Measurements from ENCODE around the gene ZNF627. TPM values are rescaled to one million over a fixed set of nuclear protein-coding genes. Genes with fewer than 3 reads are reported as not detected.
"Not testable (repeated sequence)": the region's sequence is repeated elsewhere in the genome, so short reads cannot be mapped to it uniquely, and the experiment has no call there.

The ZNF627 gene
- total RNA-seq, 1 donor from 2014 or later = 20.5 TPM

- no peak for DNase-seq (ENCODE audit: low read depth, low spot score)
Observed at GRCh38 chr19:11624069-11624463, 26.8 kb downstream of the ZNF627 start.

DNA sequence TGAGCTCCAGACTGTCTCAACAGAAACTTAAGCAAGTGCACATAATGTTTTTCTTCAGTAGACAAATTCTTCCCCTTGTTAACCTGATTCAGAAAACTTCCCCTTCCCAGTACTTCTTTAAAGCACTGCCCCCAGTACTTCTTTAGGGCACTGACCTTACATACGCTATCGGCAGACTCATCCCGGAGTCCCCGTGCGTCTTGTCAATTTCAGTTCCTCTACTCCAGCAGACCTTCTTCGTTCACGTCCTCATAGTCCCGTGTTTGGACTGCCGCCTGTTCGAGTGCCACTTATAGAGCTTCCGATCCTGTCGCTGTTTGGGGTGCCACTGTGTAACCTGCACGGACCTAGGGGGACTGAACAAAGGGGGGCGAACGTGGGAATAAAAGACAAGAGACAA is 29.0 kb downstream of the ZNF627 start:
- DNase-seq (ENCODE audit: low read depth, low spot score) = no peak

DNA sequence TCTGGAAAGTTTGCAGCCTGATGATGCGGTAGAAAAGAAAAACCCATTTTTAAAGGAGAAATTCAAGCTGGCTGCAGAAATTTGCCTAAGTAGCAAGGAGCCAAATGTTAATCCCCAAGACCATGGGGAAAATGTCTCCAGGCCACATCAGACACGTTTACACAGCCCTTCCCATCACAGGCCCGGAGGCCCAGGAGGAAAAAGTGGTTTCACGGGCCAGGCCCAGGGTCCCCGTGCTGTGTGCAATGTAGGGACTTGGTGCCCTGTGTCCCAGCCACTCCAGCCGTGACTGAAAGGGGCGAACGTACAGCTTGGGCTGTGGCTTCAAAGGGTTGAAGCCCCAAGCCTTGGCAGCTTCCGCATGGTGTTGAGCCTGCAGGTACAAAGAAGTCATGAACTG is 35.9 kb downstream of the ZNF627 start:
- DNase-seq (ENCODE audit: low read depth, low spot score) = no peak

DNA sequence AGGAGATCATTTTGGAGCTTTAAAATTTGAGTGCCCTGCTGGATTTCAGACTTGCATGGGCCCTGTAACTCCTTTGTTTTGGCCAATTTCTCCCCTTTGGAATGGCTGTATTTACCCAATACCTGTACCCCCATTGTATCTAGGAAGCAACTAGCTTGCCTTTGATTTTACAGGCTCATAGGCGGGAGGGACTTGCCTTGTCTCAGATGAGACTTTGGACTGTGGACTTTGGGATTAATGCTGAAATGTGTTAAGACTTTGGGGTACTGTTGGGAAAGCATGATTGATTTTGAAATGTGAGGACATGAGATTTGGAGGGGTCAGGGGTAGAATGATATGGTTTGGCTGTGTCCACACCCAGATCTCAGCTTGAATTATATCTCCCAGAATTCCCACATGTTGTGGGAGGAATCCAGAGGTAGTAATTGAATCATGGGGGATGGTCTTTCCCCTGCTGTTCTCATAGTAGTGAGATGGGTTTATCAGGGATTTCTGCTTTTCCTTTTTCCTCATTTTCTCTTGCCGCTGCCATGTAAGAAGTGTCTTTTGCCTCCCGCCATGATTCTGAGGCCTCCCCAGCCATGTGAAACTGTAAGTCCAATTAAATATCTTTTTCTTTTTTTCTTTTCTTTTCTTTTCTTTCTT is 36.9 kb downstream of the ZNF627 start:
- DNase-seq (ENCODE audit: low read depth, low spot score) = not testable (repeated sequence)

- DNase-seq (ENCODE audit: low read depth, low spot score) = no peak
Observed at GRCh38 chr19:11639245-11639601, 41.9 kb downstream of the ZNF627 start.

DNA sequence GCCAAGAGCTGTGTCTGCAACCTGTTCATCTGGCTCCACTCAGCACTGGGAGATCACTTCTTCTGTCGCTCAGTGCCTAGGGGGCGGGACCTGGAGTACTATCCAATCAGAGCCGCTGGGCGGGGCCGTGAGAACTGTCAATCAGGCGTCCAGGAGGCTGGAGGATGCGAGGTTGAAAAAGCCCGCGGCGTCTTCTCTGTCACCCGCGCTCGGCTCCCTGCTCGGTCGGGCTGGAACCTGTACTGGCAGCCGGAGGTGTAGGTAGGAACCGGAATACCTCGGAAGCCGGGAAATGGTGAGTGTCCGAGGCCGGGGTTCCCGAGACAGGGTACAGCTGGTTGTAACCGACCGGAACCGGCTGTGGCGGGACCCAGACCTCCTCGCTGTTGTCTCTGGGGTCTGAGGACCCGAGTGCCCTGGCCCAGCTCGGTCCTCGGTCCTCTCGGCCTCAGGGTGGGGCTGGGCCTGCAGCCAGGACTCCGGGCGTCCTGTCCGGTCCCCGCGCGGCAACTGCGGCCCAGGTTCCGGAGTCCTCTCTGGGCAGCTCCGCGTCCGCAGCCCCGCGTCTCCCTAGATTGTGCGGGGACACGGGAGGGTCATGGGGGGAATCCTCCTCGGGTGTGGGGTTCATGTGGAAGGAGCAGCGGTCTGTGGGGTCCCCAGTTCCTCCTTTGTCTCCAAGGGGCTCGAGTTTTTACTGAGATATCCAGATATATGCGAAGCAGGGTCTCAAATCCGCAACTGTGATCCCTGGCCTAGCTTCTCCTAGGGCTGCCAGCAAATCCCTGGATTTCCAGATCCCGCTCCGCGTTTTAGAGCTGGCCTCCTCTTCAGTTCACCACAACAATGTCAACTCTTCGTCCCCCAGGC is 42.6 kb downstream of the ZNF627 start:
- peak; percentile 64 for DNase-seq (ENCODE audit: low read depth, low spot score)

GRCh38 chr19:11641244-11641643 is 44.0 kb downstream of the ZNF627 start:
- no peak for DNase-seq (ENCODE audit: low read depth, low spot score)

GRCh38 chr19:11642902-11643301 is 45.6 kb downstream of the ZNF627 start:
- DNase-seq (ENCODE audit: low read depth, low spot score) = no peak

- DNase-seq (ENCODE audit: low read depth, low spot score) = no peak
Observed at GRCh38 chr19:11649941-11650340, 52.7 kb downstream of the ZNF627 start.

- no peak for DNase-seq (ENCODE audit: low read depth, low spot score)
Observed at GRCh38 chr19:11651062-11651461, 53.8 kb downstream of the ZNF627 start.

- no peak for DNase-seq (ENCODE audit: low read depth, low spot score)
Observed at GRCh38 chr19:11652056-11652455, 54.8 kb downstream of the ZNF627 start.

DNA sequence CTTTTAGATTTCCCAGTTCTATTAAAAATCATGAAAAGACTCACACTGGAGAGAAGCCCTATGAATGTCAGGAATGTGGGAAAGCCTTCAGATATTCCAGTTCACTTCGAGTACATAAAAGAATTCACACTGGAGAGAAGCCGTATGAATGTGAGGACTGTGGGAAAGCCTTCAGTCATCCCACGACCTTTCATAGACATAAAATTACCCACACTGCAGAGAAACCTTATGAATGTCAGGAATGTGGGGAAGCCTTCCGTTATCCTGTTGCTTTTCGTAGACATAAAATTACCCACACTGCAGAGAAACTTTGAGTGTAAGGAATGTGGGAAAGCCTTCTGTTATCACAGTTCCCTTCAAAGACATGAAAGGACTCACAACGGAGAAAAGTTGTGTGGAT is 55.2 kb downstream of the ZNF627 start:
- DNase-seq (ENCODE audit: low read depth, low spot score) = no peak

GRCh38 chr19:11656535-11656934 is 59.3 kb downstream of the ZNF627 start:
- no peak for DNase-seq (ENCODE audit: low read depth, low spot score)

DNA sequence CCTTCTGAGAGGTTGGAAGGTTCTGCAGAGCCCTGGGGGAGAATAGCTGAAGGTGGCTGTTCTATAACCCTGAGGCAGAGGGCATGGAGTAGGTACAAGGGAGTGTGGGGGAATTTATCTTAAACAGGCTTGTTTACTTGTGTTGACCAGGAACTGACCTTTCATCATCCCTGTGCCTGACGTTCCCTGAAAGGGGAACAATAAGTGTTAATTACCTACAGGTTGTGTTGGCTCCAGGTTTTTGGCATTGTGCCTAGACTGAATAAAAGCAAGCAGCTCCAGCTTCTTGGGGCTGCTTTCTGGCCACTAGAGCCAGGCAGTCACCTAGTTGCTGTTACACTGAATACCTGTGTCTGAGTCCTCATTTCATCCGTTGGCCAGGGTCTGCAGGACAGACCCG is 60.0 kb downstream of the ZNF627 start:
- DNase-seq (ENCODE audit: low read depth, low spot score) = no peak

GRCh38 chr19:11658970-11659369 is 61.7 kb downstream of the ZNF627 start:
- no peak for DNase-seq (ENCODE audit: low read depth, low spot score)

DNA sequence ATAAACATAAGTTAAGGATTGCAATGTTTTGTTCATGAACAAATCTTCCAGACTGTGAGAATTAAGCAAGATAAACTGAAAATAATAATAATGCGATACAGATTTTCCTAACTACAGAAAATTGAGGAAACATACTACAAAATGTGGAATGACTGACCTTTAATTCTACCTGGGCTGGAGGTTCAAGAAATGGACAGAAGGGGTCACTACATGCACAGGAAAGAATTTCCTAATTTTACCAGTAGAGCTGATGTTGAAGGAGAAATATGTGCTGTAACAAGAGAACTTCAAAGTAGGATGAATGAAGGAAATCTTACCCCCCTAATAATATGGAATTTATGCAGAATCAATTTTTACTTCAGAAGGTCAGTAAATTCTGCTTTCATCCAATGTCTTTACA is 62.3 kb downstream of the ZNF627 start:
- no peak for DNase-seq (ENCODE audit: low read depth, low spot score)

GRCh38 chr19:11662278-11662677 is 65.0 kb downstream of the ZNF627 start:
- DNase-seq (ENCODE audit: low read depth, low spot score) = no peak

DNA sequence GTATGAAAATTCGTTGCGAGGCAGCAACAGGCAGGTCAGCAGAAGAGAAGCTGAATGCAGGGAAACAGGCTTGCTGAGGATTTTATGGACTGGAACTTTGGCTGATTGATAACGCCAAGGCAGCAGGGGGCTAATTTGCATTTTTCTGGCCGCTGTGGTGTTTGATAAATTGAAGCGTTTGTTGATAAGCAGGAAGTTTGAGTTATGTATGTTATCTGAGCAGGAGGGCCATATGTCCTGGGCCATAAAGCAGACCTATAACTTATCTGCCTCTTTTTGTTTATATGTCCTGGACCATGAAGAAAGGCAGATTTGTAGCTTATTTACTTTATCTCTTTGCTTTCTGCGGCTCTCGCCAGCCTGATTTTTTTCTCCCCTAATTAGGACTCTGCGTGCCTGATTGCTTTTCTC is 65.9 kb downstream of the ZNF627 start:
- no peak for DNase-seq (ENCODE audit: low read depth, low spot score)

Other genes starting within 250 kb of the ZNF627 start
- gene PLPPR2, start 242.1 kb upstream of the ZNF627 start, total RNA-seq = 5.5 and 7.6 TPM in 2 replicates
- 0.73 and 0.78 TPM in 2 replicates for gene SWSAP1, start 222.8 kb upstream of the ZNF627 start, total RNA-seq
- gene EPOR, start 213.2 kb upstream of the ZNF627 start, total RNA-seq = 7.9 and 8.5 TPM in 2 replicates
- gene RGL3, start 178.2 kb upstream of the ZNF627 start, total RNA-seq = 0.66 and 2.6 TPM in 2 replicates
- 0.13 and 0.18 TPM in 2 replicates for gene ODAD3, start 162.4 kb upstream of the ZNF627 start, total RNA-seq
- 154 and 185 TPM in 2 replicates for gene PRKCSH, start 161.8 kb upstream of the ZNF627 start, total RNA-seq
- not detected in 2 replicates for gene ELAVL3, start 116.4 kb upstream of the ZNF627 start, total RNA-seq
- 5.5 and 6.0 TPM in 2 replicates for gene ZNF653, start 91.6 kb upstream of the ZNF627 start, total RNA-seq
- 34.9 and 55.2 TPM in 2 replicates for gene ECSIT, start 68.3 kb upstream of the ZNF627 start, total RNA-seq
- 0.07 and 0.35 TPM in 2 replicates for gene CNN1, start 58.6 kb upstream of the ZNF627 start, total RNA-seq
- 29.5 and 31.8 TPM in 2 replicates for gene ELOF1, start 38.3 kb upstream of the ZNF627 start, total RNA-seq
- 1.2 TPM in 1 of 2 replicates, not detected in the other for gene ACP5, start 19.8 kb upstream of the ZNF627 start, total RNA-seq
- gene ZNF823, start 141.5 kb downstream of the ZNF627 start, total RNA-seq = 5.1 and 10.2 TPM in 2 replicates
- 8.2 and 8.9 TPM in 2 replicates for gene ZNF441, start 169.5 kb downstream of the ZNF627 start, total RNA-seq
- 0.86 and 1.7 TPM in 2 replicates for gene ZNF491, start 201.0 kb downstream of the ZNF627 start, total RNA-seq
- gene ZNF440, start 216.8 kb downstream of the ZNF627 start, total RNA-seq = 6.3 and 10.5 TPM in 2 replicates

Data from pulmonary artery endothelial cell (primary cell).